Spleen (tissue), 11 donors: ENCODE data around the gene AGT. TPM values are rescaled to one million over a fixed set of nuclear protein-coding genes. Genes with fewer than 3 reads are reported as not detected.

Experiments used
- DNase-seq: peaks from one replicate; pipeline ENCODE4 v3.0.0-alpha.2; 2020
- H3K27ac ChIP-seq, 8 donors: fragments of 200-600 bp; sonication (generic) in 7 of 8; 1 replicate in 4 of 8; 2 replicates in 4 of 8; pipeline versions ENCODE4 v1.5.0 to v1.8.0; 2016 to 2021; ENCODE audit warnings: inconsistent platforms in 4 of 8, mild to moderate bottlenecking in 4 of 8, moderate library complexity in 1 of 8
- H3K27me3 ChIP-seq, 7 donors: fragments of 200-600 bp; sonication (generic) in 6 of 7; replicated peaks in 1 of 7; 1 replicate in 4 of 7; 2 replicates in 3 of 7; pipeline versions ENCODE4 v1.5.0 to v1.8.0; 2016 to 2021; ENCODE audit warnings: inconsistent platforms in 3 of 7, mild to moderate bottlenecking in 1 of 7
- H3K36me3 ChIP-seq, 6 donors: fragments of 200-600 bp; sonication (generic) in 5 of 6; 1 replicate in 4 of 6; 2 replicates in 2 of 6; pipeline versions ENCODE4 v1.5.0 to v1.8.0; 2016 to 2021; ENCODE audit warnings: inconsistent platforms in 2 of 6
- H3K4me1 ChIP-seq, 6 donors: fragments of 200-600 bp; sonication (generic) in 5 of 6; 1 replicate in 3 of 6; 2 replicates in 3 of 6; pipeline versions ENCODE4 v1.5.0 to v1.8.0; 2016 to 2021; ENCODE audit warnings: inconsistent platforms in 3 of 6
- H3K4me3 ChIP-seq, 8 donors: fragments of 200-600 bp; sonication (generic) in 7 of 8; 1 replicate in 4 of 8; 2 replicates in 4 of 8; pipeline versions ENCODE4 v1.5.0 to v1.8.0; 2016 to 2021; ENCODE audit warnings: inconsistent platforms in 4 of 8, mild to moderate bottlenecking in 4 of 8, moderate library complexity in 2 of 8
- H3K9me3 ChIP-seq, 8 donors: fragments of 200-600 bp; sonication (generic) in 7 of 8; 1 replicate in 4 of 8; 2 replicates in 4 of 8; pipeline versions ENCODE4 v1.5.0 to v1.8.0; 2016 to 2021; ENCODE audit warnings: inconsistent platforms in 4 of 8
- POLR2A ChIP-seq, 3 donors: fragments of 450-650 bp; IDR thresholded peaks; one replicate each; pipeline ENCODE4 v1.5.1; 2017; ENCODE audit warnings: antibody characterized with exemption in 3 of 3, mild to moderate bottlenecking in 1 of 3
- POLR2AphosphoS5 ChIP-seq, 3 donors: sonication (generic); formaldehyde crosslinking; IDR thresholded peaks; one replicate each; pipeline ENCODE4 v1.5.1; 2017; ENCODE audit warnings: antibody characterized with exemption in 3 of 3
- whole genome bisulfite sequencing, 5 donors: extraction: QIAGEN DNeasy Blood & Tissue Kit in 3 of 5; methylation state at CpG; one replicate each; pipeline versions ENCODE4 v1.1.5 to v1.1.7; 2013 to 2018; 5-methylcytosine and 5-hydroxymethylcytosine counted together
- intact Hi-C: fragments of 100-400 bp; cut with DNase I; formaldehyde crosslinking; loops from one replicate; pipeline ENCODE4 v1.15.0; 2023; ENCODE audit warnings: low total_unique reads
- polyA plus RNA-seq, 3 donors: library from polyadenylated mRNA; stranded (reverse); fragments of 200-250 nt; gene quantifications; one replicate each; pipeline ENCODE4 v1.2.1, GENCODE V29; 2013
- total RNA-seq, 7 donors: library from RNA; depleted of rRNA in 3 of 7; stranded (reverse); fragments of >200 nt in 3 of 7; fragmentation: NEBNext Ultra II Directional in 4 of 7; extraction: Animal tissue kit (Norgen Biotek cat#: 25700) in 4 of 7; gene quantifications; one replicate each; pipeline versions ENCODE4 v1.1.0 to v1.2.1, GENCODE V29; 2016 to 2021
- TF ChIP-seq, protein P1 (sequence below), 11 experiments: fragments of 200-600 bp in 7 of 11; fragments of 450-650 bp in 4 of 11; sonication (generic) in 4 of 11; IDR thresholded peaks in 8 of 11; conservative IDR thresholded peaks in 3 of 11; 1 replicate in 7 of 11; 2 replicates in 4 of 11; pipeline versions ENCODE4 v1.4.0 to v1.8.0; 2016 to 2021; ENCODE audit warnings: antibody characterized with exemption in 11 of 11, inconsistent platforms in 4 of 11, mild to moderate bottlenecking in 1 of 11
- donor health status: healthy with polysubstance abuse.
- donor health status: DM: no; HTN: no; CAD: no; lungs with moderate emphysema.
- donor health status: DM: no; HTN: no; CAD: no.
- donor health status: Bipolar disorder and iron deficiency.
- donor health status: healthy.
- donor health status: DM: no; HTN: no; CAD: no.
- donor health status: DM: yes; HTN: yes; CAD: no.

The AGT gene
- total and polyA plus RNA-seq, 10 donors, result 0.06 to 0.26 (median 0.16) TPM; not detected in 2

DNA sequence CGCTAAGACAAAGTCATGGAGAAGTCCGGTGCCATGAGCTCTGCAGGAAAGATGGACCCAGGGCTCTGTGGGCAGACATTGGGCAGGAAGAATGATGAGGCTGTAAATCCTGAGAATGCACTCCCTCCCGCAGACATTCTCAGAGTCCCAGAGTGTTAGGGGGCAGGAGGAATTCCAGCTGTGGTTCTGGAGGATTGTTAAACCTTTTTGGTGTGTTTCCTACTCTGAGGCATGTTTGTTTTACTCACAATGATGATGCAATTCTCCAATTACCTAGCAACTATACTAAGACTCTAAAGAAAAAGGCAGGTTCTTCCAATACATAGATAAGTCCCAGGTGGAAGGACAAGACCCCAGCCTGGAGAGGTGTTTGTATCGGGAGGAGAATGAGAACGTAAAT lies 30.5 kb upstream of the AGT start:
- H3K36me3 ChIP-seq, result no peaks in the 10 kb centered on the region
- no peak for DNase-seq
- H3K27me3 ChIP-seq, result peaks cover 0 to 3% (median 0%) of the 10 kb centered on the region in 7 donors
- H3K4me1 ChIP-seq, result peaks cover 0 to 6% (median 0%) of the 10 kb centered on the region in 6 donors
- TF ChIP-seq POLR2AphosphoS5 (IDR thresholded peaks at IDR 0.05) (no peak), POLR2A (IDR thresholded peaks at IDR 0.05) (no peak)
- TF ChIP-seq, protein P1, sequence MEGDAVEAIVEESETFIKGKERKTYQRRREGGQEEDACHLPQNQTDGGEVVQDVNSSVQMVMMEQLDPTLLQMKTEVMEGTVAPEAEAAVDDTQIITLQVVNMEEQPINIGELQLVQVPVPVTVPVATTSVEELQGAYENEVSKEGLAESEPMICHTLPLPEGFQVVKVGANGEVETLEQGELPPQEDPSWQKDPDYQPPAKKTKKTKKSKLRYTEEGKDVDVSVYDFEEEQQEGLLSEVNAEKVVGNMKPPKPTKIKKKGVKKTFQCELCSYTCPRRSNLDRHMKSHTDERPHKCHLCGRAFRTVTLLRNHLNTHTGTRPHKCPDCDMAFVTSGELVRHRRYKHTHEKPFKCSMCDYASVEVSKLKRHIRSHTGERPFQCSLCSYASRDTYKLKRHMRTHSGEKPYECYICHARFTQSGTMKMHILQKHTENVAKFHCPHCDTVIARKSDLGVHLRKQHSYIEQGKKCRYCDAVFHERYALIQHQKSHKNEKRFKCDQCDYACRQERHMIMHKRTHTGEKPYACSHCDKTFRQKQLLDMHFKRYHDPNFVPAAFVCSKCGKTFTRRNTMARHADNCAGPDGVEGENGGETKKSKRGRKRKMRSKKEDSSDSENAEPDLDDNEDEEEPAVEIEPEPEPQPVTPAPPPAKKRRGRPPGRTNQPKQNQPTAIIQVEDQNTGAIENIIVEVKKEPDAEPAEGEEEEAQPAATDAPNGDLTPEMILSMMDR (IDR thresholded peaks at IDR 0.05 in 8 of 11, conservative IDR thresholded peaks at IDR 0.05 in 3 of 11), result no peak
- 73 to 92% (median 78%) methylated on average over 5 of the region's 5 CpGs for WGBS, 5 donors
- intact Hi-C loops, result no loop called here
- no peaks in the 10 kb centered on the region for H3K9me3 ChIP-seq
- no peak overlapping the region for H3K27ac ChIP-seq
- H3K4me3 ChIP-seq, result no peak overlapping the region

DNA sequence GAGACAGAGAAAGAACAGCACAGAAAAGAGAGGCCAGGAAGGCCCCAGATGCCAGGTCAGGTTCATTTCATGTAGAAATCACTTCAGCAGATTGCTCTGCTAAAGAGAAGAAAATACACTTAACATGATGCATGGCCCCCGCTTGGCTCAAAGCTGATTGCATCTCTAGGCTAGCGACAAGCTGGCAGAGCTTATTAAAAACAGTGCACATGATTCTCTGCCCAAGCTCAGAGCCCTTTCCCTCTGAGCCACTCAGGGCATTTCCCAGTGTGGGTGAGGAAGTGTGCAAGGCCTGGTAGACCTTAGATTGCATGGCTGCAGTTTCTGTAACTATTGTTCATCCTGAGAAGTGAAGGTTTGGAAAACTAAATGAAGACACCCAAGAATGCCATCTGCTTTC lies 30.0 kb upstream of the AGT start:
- H3K4me1 ChIP-seq, result peaks cover 0 to 1% (median 0%) of the 10 kb centered on the region in 6 donors
- peaks cover 0 to 8% (median 0%) of the 10 kb centered on the region in 7 donors for H3K27me3 ChIP-seq
- intact Hi-C loops, result no loop called here
- H3K4me3 ChIP-seq, result no peak overlapping the region
- no peaks in the 10 kb centered on the region for H3K9me3 ChIP-seq
- WGBS, 5 donors, result 79 to 97% (median 90%) methylated on average over 2 of the region's 2 CpGs
- DNase-seq, result no peak
- H3K27ac ChIP-seq, result no peak overlapping the region
- TF ChIP-seq POLR2A (IDR thresholded peaks at IDR 0.05) (no peak), POLR2AphosphoS5 (IDR thresholded peaks at IDR 0.05) (no peak)
- TF ChIP-seq, protein P1 (IDR thresholded peaks at IDR 0.05 in 8 of 11, conservative IDR thresholded peaks at IDR 0.05 in 3 of 11), result no peak
- H3K36me3 ChIP-seq, result no peaks in the 10 kb centered on the region

DNA sequence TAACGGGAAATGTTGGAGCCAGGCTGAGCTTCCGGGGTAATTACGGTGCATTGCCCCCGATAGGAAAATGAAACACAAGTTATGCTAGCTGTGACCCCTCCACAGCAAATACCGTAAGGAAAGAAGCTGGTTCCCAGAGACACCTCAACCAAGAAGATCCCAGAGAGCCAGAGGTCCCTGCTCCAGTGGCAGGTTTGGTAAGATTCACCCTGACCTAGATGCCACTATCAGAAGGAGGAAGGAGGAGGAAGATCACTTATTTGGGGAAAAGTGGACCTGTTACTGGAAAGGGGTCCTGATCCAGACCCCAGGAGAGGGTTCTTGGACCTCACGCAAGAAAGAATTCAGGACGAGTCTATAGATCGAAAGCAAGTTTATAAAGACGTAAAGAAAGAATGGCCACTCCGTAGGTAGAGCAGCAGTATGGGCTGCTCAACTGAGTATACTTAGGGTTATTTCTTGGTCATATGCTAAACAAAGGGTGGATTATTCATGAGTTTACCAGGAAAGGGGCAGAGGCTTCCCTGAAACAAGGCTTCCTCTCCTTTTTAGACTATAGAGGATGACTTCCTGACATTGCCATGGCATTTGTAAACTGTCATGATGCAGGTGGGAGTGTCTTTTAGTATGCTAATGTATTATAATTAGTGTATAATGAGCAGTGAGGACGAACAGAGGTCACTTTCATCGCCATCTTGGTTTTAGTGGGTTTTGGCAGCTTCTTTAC lies 25.8 kb upstream of the AGT start:
- intact Hi-C loops, result no loop called here
- Histone ChIP-seq H3K4me3 (no peak overlapping the region), H3K9me3 (peaks cover 0 to 7% (median 0%) of the 10 kb centered on the region in 8 donors), H3K27ac (no peak overlapping the region), H3K27me3 (peaks cover 0 to 10% (median 0%) of the 10 kb centered on the region in 7 donors), H3K36me3 (no peaks in the 10 kb centered on the region), H3K4me1 (no peaks in the 10 kb centered on the region)
- DNase-seq, result no peak
- WGBS, 5 donors, result 90 to 96% (median 93%) methylated on average over 12 of the region's 12 CpGs
- TF ChIP-seq, protein P1 (IDR thresholded peaks at IDR 0.05 in 8 of 11, conservative IDR thresholded peaks at IDR 0.05 in 3 of 11), result no peak
- TF ChIP-seq POLR2AphosphoS5 (IDR thresholded peaks at IDR 0.05), result no peak
- TF ChIP-seq POLR2A (IDR thresholded peaks at IDR 0.05), result no peak

DNA sequence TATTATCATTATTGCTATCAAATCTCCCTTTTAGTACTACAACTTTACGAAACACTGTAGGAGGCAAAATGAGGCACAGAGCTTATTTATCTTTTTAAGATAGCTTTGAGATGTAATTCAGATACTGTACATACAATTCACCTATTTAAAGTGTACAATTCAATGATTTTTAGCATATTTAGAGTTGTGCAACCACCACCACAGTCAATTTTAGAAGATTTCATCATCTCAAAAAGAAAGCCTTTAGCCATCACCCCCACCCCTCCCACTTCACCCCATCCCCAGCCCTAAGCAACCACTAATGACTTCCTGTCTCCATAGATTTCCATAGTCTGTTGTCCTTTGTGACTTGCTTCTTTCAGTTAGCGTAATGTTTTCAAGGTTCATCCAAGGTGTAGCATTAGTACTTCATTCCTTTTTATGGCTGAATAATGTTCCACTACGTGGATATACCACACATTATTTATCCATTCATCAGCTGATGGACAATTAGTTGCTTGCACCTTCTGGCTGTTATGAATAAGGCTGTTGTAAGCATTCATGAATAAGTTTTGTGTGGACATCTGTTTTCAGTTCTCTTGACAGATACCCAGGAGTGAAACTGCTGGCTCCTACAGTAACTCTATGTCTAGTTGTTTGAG lies 23.8 kb upstream of the AGT start:
- Histone ChIP-seq H3K4me1 (no peaks in the 10 kb centered on the region), H3K4me3 (no peak overlapping the region), H3K36me3 (no peaks in the 10 kb centered on the region), H3K27ac (no peak overlapping the region), H3K9me3 (peaks cover 0 to 7% (median 0%) of the 10 kb centered on the region in 8 donors), H3K27me3 (peaks cover 0 to 10% (median 0%) of the 10 kb centered on the region in 7 donors)
- WGBS, 5 donors, result 89 to 93% (median 92%) methylated on average over 3 of the region's 3 CpGs
- TF ChIP-seq POLR2AphosphoS5 (IDR thresholded peaks at IDR 0.05), result no peak
- no peak for TF ChIP-seq POLR2A (IDR thresholded peaks at IDR 0.05)
- TF ChIP-seq, protein P1 (IDR thresholded peaks at IDR 0.05 in 8 of 11, conservative IDR thresholded peaks at IDR 0.05 in 3 of 11), result no peak
- DNase-seq, result no peak
- intact Hi-C loops, result no loop called here
